ENCODE results near the gene GRHL3.

DNA sequence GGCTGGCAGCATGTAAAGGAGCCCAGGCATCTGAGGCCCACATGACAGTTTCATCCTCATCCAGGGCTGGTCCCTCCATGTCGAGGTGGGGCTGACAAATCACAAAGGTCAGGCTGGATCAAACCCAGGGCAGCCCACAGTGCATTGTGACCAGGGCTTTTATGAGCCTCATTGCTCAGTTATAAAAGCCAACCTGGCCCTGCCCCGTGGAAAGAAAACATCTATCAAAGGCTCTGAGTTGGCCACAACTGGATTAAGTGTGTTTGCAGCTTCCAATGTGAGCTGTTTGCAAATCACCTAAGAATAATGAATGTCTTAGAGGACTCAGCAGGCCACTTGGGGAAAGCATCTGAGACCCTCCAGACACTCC lies 45.4 kb downstream of the GRHL3 start:
- no peak for TF ChIP-seq ARNT (IDR thresholded peaks at IDR 0.05)
- TF ChIP-seq FOXA1 (IDR thresholded peaks at IDR 0.05): no peak
- TF ChIP-seq CTBP1 (IDR thresholded peaks at IDR 0.05; ENCODE audit: borderline replicate concordance): no peak
- no peak for TF ChIP-seq FOXM1 (IDR thresholded peaks at IDR 0.05; ENCODE audit: borderline replicate concordance)
- no peak for TF ChIP-seq HDGF (IDR thresholded peaks at IDR 0.05; ENCODE audit: borderline replicate concordance)
- no peak for TF ChIP-seq SP1 (IDR thresholded peaks at IDR 0.05)
- no peak for TF ChIP-seq SUZ12 (IDR thresholded peaks at IDR 0.05)
- TF ChIP-seq FOXK2 (IDR thresholded peaks at IDR 0.05): no peak
- TF ChIP-seq ZNF384 (IDR thresholded peaks at IDR 0.05): no peak
- TF ChIP-seq BHLHE40 (IDR thresholded peaks at IDR 0.05; ENCODE audit: borderline replicate concordance): no peak
- TF ChIP-seq ELF4 (IDR thresholded peaks at IDR 0.05): no peak
- TF ChIP-seq, protein P1, sequence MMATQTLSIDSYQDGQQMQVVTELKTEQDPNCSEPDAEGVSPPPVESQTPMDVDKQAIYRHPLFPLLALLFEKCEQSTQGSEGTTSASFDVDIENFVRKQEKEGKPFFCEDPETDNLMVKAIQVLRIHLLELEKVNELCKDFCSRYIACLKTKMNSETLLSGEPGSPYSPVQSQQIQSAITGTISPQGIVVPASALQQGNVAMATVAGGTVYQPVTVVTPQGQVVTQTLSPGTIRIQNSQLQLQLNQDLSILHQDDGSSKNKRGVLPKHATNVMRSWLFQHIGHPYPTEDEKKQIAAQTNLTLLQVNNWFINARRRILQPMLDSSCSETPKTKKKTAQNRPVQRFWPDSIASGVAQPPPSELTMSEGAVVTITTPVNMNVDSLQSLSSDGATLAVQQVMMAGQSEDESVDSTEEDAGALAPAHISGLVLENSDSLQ (IDR thresholded peaks at IDR 0.05): no peak
- TF ChIP-seq TARDBP (IDR thresholded peaks at IDR 0.05): no peak
- no peak for TF ChIP-seq LEF1 (IDR thresholded peaks at IDR 0.05; ENCODE audit: borderline replicate concordance)
